ENCODE data around the gene PRAMEF1.
"Not testable (repeated sequence)": the region's sequence is repeated elsewhere in the genome, so short reads cannot be mapped to it uniquely, and the experiment has no call there.

The PRAMEF1 gene

GRCh38 chr1:12791097-12791496 lies at the start of gene PRAMEF1:
Gene PRAMEF1, plus strand, starts transcription at chr1:12791397. Its CDS starts 1,831 bp downstream, at chr1:12793228.
- not testable (repeated sequence) for H3K27ac ChIP-seq

GRCh38 chr1:12741946-12742345 lies 49.3 kb upstream of the PRAMEF1 start:
- no peak overlapping the region for H3K27ac ChIP-seq
- no peak for TF ChIP-seq CTCF (conservative IDR thresholded peaks at IDR 0.05)

GRCh38 chr1:12745126-12745991 lies 45.8 kb upstream of the PRAMEF1 start:
- H3K27ac ChIP-seq: no peak overlapping the region
- TF ChIP-seq CTCF (conservative IDR thresholded peaks at IDR 0.05): no peak

GRCh38 chr1:12745992-12746323 lies 45.2 kb upstream of the PRAMEF1 start, which contains the start of gene CFAP107:
Gene CFAP107, plus strand, starts transcription at chr1:12746200. Its CDS starts 231 bp downstream, at chr1:12746431.
- no peak within 1 kb of the TSS for H3K27ac ChIP-seq

GRCh38 chr1:12748778-12749355 lies 42.3 kb upstream of the PRAMEF1 start:
- H3K27ac ChIP-seq: no peak overlapping the region
- TF ChIP-seq CTCF (conservative IDR thresholded peaks at IDR 0.05): no peak

More at GRCh38 chr1:12745992-12746323, 45.2 kb upstream of the PRAMEF1 start, which contains the start of gene CFAP107:
- TF ChIP-seq CTCF (conservative IDR thresholded peaks at IDR 0.05): no peak

GRCh38 chr1:12754738-12755137 lies 36.5 kb upstream of the PRAMEF1 start:
- TF ChIP-seq CTCF (conservative IDR thresholded peaks at IDR 0.05): no peak

GRCh38 chr1:12756273-12756672 lies 34.9 kb upstream of the PRAMEF1 start:
- no peak for TF ChIP-seq CTCF (conservative IDR thresholded peaks at IDR 0.05)
- no peak overlapping the region for H3K27ac ChIP-seq

More at GRCh38 chr1:12754738-12755137, 36.5 kb upstream of the PRAMEF1 start:
- H3K27ac ChIP-seq: no peak overlapping the region
